GM21360 (cell line): Measurements from ENCODE around the gene KLHL29.

Experiments
- ATAC-seq: cut with Tn5 transposase; IDR thresholded peaks from one replicate; pipeline ENCODE4 v1.9.1; 2021; ENCODE audit warnings: mild to moderate bottlenecking, moderate library complexity; ENCODE audit not compliant: unreplicated experiment

The KLHL29 gene

DNA sequence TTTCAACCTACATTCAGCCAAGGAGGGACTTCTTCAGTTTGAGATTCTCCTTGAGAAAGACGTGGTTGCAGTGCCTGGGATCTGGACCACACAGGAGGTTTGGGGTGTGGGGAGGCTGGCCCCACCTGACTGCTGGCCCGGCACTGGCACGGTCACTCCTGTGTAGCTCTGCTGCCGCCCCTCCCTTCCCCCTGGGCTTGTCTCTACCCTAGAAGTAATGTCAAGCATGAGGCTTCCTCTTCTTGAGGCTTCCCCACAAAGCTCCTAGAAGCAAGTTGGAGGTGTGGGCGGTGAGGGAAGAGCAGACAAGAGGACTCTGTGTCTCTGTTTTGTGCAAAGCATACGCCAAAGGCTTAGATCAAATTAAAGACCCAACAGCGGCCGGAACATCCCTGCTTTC lies 8.7 kb downstream of the KLHL29 start:
- no peak for ATAC-seq

DNA sequence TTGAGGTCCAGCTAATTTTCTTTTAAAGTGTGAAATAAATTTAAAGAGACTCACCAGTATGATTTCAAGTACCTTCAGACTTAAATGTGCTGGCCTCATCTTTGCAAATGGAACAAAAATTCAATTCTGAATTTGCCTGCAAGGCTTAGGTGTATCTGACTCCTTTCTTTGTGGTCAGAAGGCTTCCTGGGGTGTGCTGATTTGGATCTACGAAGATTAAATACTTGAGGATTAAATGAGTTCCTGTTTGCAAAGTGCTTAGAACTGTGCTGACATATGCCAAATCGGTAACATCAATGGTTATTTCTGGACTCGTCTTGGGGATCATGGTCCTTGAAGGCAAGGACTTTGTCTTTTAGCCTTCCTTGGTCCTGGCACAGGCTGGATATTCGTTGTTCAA lies 9.7 kb downstream of the KLHL29 start:
- no peak for ATAC-seq

DNA sequence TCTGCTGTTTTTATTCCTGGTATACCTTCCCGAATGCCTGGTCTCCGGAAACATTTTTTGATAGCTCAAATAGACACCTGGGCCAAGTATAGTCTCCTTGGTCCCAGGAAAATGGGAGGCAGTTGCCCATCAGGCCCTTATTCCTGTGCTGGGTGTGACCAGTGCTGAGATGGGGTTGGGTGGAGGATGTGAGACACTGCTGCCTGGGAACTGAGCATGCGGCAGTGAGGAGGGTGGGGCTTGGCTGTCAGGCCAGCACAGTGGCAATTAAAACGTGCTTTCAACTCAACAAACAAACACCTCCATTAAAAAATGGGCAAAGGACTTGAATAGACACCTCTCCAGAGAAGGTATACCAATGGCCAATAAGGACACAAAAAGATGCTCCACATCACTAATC lies 12.5 kb downstream of the KLHL29 start:
- no peak for ATAC-seq

DNA sequence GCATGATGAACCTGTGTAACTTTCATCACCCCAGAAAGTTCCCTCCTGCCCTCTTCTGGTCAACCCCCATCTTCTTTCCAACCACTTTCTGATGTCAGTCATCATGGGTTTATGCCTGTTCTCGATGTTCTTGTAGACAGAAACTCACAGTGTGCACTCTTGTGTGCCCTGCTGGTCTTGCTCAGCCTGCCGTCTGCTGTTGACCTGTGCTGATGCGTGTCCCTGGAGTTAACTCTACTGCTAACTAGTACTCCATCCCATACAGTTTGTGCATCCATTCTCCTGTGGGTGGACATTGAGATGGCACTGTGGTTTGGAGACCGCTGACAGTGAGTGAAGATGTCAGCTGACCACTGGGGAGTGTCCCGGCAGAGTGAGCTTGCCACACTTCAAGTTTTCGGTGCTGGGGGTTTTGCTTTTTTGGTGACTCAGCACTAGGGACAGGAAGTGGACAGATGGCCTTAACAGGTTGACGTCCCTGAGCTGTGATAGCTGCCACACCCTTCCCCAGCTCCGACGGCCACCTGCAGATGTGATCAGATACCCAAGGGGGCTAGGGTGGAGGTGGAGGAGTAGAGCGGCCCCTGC lies 14.8 kb downstream of the KLHL29 start:
- ATAC-seq = no peak

DNA sequence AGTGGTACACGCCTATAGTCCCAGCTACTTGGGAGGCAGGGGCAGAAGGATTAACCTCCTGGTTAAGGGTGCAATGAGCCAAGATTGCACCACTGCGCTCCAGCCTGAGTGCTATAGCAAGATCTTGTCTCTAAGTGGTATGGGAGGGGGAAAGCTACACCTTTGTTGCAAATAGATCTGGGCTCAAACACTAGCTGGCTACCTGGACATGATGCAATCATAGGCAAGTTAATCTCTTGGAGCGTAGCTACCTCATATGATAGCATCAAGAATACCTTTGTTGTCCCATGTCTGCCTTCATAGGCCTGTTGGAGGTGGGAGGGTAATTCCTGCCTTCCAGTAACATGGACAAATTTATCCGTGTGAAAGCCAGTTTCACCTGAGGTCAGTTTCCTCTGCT lies 15.7 kb downstream of the KLHL29 start:
- ATAC-seq = no peak

DNA sequence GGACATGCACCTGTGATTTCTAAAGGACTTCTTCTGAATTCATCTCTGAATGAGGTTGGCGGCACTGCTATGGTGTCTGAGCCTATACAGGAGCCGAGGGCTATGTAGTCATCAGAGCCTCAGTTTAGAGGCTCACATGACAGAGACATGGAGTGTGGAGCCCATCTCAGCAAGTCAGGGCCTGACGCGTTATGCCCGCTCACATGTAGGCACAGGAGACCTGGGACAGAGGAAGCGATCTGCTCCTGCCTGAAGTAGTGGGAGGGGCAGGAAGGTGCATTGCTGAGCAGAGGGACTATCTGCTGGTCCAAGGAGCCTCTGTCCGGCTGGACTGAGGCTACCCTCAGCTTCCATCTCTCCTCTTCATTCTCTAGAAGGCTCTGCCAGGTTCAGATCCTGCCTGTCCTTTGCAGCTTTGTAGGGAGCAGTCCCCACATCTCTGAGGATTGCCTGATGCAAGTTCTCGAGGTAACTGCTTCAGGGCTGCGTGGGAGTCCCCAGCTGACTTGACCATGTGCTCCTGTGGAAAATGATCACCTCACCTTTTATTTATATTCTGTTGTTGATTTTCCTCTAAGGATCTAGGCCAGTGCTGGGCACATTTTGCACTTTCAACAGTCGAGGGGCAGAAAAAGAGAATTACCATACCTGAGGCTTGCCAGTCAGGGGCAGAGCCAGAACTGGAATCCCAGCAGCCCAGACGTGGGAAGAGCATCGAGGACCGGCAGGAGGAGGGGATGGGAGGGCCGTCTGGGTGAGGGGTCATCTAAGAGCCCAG lies 16.6 kb downstream of the KLHL29 start:
- ATAC-seq = no peak

DNA sequence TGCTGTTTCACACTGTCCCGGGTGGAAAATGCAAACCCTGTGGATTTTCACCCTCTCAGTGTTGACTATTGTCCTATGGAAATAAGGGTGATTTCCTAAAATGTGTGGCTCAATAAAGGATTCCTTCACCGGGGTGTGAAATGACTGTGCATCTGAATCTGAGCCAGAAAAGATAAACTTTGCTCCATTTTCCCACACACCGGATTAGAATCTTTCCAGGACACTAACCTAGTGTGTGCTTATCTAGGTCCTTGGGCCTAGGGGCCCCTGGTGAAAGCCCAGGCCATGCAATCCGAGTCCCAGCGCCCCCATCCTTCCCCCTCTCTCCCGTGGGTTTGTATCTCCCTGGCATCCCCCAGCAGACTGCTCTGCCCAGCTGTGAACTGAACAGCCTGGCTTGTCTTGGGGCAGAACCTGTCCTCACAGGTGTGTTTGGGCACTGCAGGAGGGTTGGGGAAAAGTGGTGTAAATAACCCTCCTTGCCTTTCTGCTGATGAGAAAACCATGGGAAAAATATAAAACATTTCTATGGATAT lies 17.3 kb downstream of the KLHL29 start:
- ATAC-seq = no peak

DNA sequence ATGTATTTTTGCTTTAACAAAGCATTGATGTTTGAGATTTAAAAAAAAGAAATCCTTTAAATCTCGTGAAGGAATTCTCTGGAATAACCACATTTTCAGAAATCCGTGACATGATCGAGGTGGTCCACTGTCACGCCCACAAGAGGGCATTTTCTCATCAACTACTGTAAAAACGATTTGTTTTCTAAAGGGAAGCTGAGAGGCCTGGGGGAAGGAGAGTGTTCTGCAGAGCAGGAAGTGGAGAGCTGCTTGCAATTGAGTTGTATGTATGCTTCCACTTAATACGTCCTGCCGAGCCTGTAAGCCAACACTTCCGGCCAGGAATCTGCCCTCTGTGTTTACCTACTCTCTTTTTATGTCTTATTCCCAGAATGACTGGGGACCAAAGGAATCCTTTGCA lies 19.4 kb downstream of the KLHL29 start:
- ATAC-seq = peak; percentile 74

DNA sequence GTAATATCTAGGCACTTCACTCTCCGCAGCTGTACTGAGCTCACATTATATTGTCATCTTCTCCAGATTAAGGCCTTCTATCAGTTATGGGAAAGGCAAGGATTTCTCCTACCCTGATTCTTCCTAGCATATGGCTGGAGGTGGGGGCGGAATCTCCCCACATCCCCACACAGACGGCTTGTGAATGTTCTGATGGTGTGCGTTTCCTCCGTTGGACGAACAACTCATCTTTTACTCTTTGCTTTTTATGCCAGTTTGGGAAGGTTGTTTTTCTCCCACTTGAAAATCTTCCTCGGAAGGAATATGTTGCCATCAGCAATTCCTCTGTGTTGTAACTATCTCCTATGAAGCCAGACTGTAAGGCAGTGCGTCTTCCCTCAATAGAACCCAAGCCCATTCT lies 24.3 kb downstream of the KLHL29 start:
- ATAC-seq = no peak

DNA sequence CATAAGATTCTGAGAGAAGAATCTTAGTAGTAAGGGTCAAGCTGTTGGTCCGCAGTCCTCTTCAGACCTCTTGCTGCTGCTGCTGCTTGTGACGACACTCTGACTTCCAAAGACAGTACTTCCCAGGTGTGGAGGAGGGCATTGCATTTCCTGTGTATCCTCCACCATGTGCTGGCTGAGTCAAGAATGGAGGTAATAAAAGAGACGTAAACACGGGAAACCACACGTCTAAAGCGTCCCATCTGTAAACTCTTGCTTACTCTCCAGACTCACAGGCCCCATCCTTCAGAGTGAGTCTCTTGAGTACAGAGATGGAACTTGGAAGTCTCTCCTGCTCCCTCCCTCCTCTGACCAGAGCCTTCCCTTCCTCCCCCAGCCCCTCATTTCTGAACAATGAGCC lies 25.6 kb downstream of the KLHL29 start:
- no peak for ATAC-seq

DNA sequence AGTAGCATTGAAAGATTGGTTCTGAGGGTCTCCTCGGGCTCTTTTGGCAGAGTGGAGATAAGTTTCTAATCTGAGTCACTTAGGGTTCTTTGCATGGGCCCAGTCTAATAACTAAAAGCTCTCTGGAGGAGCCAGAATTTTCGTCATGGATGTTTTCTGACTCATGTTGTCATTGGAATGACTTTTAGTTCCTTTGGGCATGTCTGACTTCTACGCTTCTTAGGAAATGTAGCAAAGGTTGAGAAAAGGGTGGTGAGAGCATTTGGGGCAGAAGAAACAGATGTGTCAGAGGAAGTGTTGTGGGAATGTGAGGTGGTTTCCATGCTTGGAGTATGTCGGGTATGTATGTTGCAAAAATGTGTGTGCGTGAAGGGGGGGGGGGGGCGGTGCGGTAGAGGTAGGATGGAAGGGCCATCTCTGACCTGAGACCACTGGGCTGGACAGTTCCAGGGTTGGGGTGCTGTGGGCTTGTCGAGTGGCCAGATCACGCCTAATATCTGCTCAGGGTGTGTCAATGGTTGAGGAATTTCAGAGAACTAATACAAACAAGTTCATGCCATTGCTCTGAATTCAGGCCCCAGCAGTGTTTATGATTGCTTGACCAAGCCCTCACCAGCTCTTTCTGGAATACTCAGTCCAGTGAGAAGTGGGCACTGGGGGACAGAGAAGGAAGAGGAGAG lies 26.9 kb downstream of the KLHL29 start:
- ATAC-seq = no peak

DNA sequence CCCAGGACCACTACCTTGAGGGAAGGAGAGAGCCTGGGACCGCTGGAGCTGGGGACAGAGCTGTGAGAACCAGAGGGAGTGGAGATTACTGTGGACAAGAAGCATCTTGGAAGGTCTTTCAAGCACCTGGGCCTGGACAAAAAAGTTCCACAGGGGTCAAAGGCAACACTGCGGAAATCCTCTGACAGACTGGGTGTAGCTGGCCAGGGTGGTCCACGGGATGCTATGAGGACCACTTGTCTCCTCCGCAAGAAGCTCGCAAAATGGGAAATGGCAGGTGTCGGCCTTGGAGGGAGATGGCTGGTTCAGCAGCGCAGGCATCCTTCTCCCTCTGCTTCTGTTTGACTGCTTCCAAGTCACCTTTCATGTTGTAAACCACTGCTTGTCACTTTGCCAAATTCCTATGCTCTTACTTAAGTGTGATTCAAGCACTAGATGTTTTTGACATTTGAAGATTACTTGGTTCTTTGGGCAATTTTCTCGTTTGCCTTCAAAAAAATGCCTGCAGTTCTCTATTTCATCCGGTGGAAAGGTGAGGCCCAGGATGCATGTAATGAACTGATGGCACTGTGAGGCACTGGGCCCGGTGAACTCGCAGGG lies 27.7 kb downstream of the KLHL29 start:
- no peak for ATAC-seq

DNA sequence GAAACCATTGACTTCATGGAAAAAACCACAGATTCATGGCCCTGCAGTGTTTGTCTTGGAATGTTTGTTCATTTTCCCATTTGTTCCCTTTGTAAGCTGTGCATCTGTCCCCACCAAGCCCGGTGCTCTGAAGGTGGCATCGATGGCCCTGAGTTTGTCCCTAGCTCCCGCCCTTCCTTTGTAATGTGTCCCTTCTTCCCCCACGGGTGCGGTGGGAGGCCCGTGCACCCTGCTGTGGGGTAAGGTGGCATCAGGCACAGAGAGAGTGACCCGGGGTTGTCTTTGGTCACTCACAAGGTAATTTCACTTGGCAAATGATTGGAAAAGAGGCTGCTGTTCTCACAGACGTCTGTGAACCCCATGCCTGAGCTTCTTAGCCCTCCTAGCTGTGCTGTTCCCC lies 28.7 kb downstream of the KLHL29 start:
- ATAC-seq = no peak

DNA sequence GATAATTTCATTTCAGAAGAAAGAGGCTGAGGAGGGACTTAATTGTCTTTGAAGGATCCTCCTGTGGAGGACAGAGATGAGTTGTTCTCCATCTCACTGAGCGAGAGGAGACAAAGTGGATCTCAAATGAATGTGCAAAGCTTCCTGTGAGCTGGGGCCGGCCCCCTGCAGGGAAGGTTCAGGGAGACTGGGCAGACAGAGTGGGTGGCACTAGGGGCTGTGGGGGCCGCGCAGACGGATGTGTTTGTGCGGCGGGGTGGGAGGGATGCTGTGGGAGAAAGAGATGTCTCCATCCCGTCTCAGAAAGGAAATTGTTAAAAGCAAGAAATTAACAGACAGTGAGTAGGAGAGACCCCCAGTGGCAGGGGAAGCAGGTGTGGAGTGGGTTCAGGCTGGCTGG lies 29.1 kb downstream of the KLHL29 start:
- no peak for ATAC-seq

DNA sequence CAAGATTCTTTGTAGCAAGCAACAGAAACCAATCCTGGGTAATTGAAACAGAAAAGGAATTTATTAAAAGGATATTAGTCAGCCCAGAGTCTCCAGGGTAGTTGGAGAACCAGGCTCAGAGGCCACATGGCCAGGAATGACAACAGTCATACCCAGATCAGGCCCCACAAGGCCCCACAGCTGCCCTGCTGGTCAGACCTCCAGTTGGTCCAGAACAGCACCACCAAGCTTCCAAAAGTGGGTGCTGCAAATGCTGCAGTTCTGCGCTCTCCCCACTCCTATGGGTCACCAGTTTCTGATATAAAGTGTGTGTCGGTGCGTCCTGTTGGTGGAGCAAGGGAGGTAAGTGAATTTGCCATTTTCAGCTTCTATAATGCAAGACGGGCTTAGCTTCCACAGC lies 29.9 kb downstream of the KLHL29 start:
- ATAC-seq = peak; percentile 45

DNA sequence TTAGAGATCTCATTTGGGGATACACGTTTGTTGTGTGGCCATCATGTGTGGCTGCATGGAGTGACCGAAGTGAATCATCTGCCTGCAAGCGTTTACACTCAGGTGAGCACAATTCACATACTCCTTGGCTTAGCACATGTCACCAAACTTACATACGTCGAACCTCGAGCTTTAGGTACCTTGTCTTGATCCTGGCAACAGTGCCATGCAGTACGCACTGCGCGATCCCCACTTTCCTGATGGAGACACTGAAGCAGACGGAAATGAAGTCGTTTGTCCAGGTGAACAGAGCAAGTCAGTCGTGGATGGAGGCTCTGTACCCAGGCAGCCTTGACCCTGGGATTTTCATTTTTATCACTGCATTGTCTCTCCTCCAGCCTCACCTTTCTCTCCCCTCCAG lies 32.3 kb downstream of the KLHL29 start:
- no peak for ATAC-seq

DNA sequence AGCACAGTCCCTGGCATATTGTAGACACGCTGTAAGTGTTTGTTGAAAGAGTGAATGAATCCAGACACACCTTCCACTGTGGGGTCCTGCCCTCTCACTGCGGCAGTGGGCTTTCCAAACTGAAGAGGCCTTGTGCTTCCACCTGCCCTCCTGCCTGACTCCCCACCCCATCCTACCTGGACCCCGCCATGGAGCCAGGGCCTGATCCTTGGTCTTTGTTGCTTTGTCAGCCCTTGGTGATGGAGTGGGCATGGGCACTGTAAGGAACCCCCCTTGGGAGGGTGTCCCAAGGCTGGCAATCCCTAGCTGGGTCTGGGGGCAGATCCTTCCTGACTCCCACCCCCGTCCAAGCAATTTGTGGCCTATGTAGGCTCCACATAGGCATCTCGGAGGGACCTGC lies 33.1 kb downstream of the KLHL29 start:
- no peak for ATAC-seq

DNA sequence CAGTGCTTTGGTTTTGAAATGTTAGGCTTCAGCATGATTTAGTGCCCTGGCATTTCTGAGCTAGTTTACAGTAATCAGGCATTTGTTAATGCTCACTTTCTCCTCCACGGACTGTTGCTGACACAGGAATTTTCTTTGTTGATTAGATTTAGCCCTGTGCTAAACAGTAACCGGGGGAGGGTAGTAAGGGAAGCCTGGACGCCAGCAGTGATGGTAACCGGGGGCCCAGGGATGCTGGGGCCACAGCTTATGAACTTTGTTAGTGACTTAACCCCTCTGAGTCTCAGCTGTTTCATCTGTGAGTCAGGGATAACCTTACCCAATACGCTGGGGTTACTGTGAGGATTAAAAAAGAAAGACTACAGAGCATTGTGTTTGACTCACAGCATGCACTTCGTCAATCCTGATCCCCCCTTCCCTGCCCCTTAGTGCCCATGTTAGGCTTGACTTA lies 33.5 kb downstream of the KLHL29 start:
- ATAC-seq = no peak

DNA sequence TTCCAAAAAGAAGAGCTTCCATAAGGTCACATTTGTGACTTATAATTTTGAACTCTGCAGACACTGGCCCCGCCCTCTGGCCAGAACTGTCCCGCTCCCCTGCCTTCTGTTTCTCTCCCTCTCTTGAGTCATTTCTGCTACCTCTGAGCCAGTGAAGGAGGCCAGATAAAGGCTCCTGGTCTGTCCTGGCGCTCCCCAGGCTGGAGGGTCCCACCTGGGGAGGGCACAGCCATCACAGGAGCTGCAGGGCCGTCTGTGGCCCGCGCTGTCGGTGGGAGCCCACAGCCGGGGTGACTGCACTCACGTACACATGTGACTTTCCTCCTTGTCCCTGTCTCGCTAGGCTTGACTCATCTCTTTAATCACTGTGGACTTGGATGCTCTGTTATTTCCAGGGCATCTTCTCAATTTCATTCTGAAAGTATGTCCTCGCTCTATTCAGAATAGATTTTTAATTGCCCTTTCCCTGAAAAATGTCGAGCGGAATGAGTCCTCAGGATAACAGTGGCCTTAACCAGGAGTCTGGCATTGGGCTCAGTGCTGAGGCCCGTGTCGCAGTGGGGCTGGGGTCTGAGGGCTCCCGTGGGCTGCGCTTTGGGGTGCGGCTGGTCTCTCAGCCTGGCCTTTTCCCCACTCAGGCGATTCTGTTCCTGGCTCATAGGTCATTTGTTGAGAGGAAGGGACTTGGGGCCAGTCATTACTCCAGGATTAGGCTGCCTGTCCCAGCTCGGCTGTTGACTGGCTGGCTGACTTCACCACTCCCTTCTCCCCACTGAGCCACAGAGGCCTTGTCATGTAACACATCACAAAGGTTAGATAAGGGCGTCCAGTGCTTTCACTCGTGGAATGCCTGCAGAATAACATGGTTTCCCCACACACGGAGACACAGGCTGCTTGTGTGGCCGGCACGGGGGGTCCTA lies 34.5 kb downstream of the KLHL29 start:
- ATAC-seq = no peak

DNA sequence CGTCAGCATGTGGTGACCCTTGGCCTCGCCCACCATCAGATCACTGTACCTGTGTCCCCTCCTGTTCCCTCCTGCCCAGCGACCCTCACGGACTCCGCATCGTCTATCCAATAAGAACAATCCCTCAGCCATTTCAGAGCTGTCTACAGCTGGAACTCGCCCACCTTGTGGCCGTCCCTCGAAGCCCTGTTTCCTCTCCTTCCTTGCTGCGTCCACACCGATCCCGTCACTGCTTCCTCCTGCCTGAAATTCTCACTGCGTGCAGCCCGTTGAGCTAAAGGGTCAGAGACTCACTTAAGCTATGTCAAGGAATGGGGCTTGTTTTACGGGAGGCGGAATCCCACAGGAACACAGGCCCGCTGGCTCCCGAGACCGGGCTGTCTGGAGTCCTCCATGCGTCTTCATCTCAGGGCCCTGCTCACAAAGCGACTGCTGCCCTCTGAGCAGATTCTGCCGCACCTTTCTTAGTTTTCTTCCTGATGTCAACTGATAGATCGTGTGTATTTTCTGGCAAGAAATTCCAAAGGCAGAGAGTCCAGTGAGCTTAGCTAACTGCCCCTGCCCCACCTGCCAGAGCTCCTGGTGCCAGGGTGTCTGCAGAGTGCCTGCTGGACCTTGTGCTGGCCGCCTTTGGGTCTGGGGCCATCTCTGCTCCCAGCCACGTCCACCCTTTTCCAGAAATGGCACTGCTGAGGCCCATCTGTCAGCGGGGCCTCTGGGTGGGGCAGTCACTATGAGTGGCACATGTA lies 35.3 kb downstream of the KLHL29 start:
- no peak for ATAC-seq
